BJ (cell line): ENCODE results near the gene MBD2. TPM values are rescaled to one million over a fixed set of nuclear protein-coding genes. Genes with fewer than 3 reads are reported as not detected.

Experiments used
- CTCF ChIA-PET: fragments of 350-600 bp; formaldehyde crosslinking; extraction: SDS; loops from one replicate; lab custom pipeline; 2021; ENCODE audit warnings: antibody characterized with exemption, inconsistent platforms; lab: Yijun Ruan, JAX
- POLR2A ChIA-PET: fragments of 300-600 bp; sonication (Branson Sonifier 250); formaldehyde crosslinking; extraction: SDS; loops from one replicate; lab custom pipeline; 2021; ENCODE audit warnings: antibody characterized with exemption; lab: Charles Lee
- DNase-seq: peaks from one replicate; pipeline ENCODE4 v3.0.0-alpha.2; 2011; ENCODE audit warnings: low read depth
- H3K27me3 ChIP-seq: 2 replicates; pipeline ENCODE4 v1.6.0; 2011; ENCODE audit warnings: low read length; ENCODE audit not compliant: control insufficient read depth, insufficient read depth
- H3K36me3 ChIP-seq: 2 replicates; pipeline ENCODE4 v1.5.1; 2011; ENCODE audit warnings: low read length; ENCODE audit not compliant: control insufficient read depth, insufficient read depth
- H3K4me3 ChIP-seq: 2 replicates; pipeline ENCODE4 v1.5.1; 2011; ENCODE audit warnings: low read depth, mild to moderate bottlenecking, control low read depth, low read length
- CTCF ChIP-seq: IDR thresholded peaks from 2 replicates; pipeline ENCODE4 v1.5.1; 2011; ENCODE audit warnings: low read depth, mild to moderate bottlenecking, control low read depth, inconsistent platforms, low read length, moderate library complexity; ENCODE audit not compliant: insufficient read depth
- polyA plus RNA-seq: library from polyadenylated mRNA; depleted of rRNA; stranded (reverse); fragments of >200 nt; gene quantifications from 2 replicates; pipeline ENCODE4 v1.2.3, GENCODE V29; 2011

MBD2 gene
- polyA plus RNA-seq, 1 experiment: 35.8 TPM

DNA sequence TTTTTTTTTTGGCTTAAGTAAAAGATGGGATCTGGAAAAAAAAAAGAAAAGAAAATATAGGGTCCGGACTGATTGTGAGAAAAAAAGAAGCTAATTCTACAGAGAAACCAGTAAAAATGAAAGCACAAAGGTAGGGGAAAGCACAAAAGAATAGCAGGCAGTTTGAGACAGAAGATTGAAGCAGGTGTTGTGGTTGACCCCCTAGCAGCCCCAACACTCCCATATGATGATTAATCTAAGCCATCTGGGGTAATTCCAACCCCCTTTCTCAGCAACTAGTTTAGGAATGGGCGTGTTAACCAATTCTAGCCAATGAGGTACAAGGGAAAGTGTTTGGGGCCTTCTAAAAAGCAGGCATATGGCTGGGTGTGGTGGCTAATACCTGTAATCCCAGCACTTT, 77.0 kb downstream of the MBD2 start:
- no peak overlapping the region for H3K4me3 ChIP-seq
- POLR2A ChIA-PET: no interaction called here
- no peak for DNase-seq

DNA sequence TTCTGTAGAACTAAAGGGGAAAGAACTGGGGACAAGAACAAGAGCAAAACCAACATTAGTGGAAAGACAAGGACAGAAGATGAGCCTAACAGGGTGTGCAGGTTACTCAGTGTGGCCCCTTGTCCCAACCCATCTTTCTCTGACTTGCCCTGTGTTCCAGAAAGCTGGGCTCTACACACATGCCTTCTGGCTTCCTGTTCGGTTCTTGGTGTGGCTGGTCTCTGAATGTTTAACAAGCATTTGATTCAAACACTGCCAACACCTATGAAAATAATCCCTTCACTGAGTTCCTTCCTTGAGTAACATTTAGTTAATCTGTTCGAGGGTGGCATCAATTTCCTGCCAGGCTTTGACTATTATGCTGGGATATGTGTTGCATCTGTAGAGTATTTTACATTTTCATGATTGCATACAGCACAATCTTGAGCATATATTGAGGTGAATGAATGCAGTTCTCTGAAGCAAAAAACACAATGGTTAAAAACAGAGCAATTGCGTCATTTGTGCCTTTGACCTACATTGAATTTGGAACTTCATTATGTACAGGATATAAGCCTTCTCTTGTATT, 83.3 kb downstream of the MBD2 start:
- DNase-seq: no peak
- Histone ChIP-seq H3K36me3 (no peaks in the 10 kb centered on the region), H3K27me3 (no peaks in the 10 kb centered on the region), H3K4me3 (no peak overlapping the region)
- TF ChIP-seq CTCF: no peak
- POLR2A ChIA-PET: interaction anchor here (0.5 kb wide), 1 partner anchor 148 kb away, joined by 5 read pairs; no protein-coding TSS in a partner anchor
- CTCF ChIA-PET: interaction anchor here (0.5 to 1.0 kb wide), 2 partner anchors 10 to 14 kb away, joined by 3 read pairs; no protein-coding TSS in a partner anchor

More for the DNA sequence above, 77.0 kb downstream of the MBD2 start:
- no peak for TF ChIP-seq CTCF
- CTCF ChIA-PET: no interaction called here
- H3K36me3 ChIP-seq: peaks cover 4% of the 10 kb centered on the region; the same call in 1 of the 2 replicates
- H3K27me3 ChIP-seq: no peaks in the 10 kb centered on the region

DNA sequence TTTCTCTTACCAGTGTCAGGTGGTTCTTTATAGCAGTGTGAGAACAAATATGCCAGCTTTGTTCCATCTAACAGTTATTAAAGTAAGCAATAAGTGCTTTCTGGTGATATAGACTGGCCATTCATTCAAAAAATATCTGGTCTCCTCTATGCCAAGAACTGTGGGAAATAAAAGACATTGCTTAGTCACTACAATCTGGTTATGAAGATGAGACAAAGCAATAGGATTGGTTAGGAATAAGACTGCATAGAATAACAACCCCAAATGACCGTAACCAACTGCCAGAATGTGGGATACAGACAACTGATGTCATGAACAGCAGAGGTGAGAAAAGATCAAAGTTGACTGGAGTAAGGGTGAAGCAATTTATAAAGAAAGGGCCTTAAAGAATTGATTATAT, 83.8 kb downstream of the MBD2 start:
- ChIA-PET CTCF (no interaction called here), POLR2A (interaction anchor here (0.5 kb wide), 1 partner anchor 148 kb away, joined by 5 read pairs; no protein-coding TSS in a partner anchor)
- no peaks in the 10 kb centered on the region for H3K36me3 ChIP-seq
- H3K4me3 ChIP-seq: no peak overlapping the region
- H3K27me3 ChIP-seq: no peaks in the 10 kb centered on the region
- TF ChIP-seq CTCF: no peak
- no peak for DNase-seq

- CTCF ChIA-PET: no interaction called here
- Histone ChIP-seq H3K4me3 (no peak overlapping the region), H3K36me3 (no peaks in the 10 kb centered on the region), H3K27me3 (no peaks in the 10 kb centered on the region)
- POLR2A ChIA-PET: no interaction called here
- DNase-seq: no peak
- TF ChIP-seq CTCF: no peak
Observed at GRCh38 chr18:54135216-54135615, 89.3 kb downstream of the MBD2 start.

GRCh38 chr18:54134053-54134452, 90.4 kb downstream of the MBD2 start:
- ChIA-PET CTCF (no interaction called here), POLR2A (no interaction called here)
- no peaks in the 10 kb centered on the region for H3K36me3 ChIP-seq
- DNase-seq: no peak
- H3K4me3 ChIP-seq: no peak overlapping the region
- TF ChIP-seq CTCF: no peak
- no peaks in the 10 kb centered on the region for H3K27me3 ChIP-seq
